ENCODE measurements around the gene UBASH3B.

UBASH3B gene

GRCh38 chr11:122791411-122791810 is 135.9 kb downstream of the UBASH3B start:
- no peak overlapping the region for H3K4me3 ChIP-seq (ENCODE audit: low read depth, low read length)
- TF ChIP-seq, protein P1, sequence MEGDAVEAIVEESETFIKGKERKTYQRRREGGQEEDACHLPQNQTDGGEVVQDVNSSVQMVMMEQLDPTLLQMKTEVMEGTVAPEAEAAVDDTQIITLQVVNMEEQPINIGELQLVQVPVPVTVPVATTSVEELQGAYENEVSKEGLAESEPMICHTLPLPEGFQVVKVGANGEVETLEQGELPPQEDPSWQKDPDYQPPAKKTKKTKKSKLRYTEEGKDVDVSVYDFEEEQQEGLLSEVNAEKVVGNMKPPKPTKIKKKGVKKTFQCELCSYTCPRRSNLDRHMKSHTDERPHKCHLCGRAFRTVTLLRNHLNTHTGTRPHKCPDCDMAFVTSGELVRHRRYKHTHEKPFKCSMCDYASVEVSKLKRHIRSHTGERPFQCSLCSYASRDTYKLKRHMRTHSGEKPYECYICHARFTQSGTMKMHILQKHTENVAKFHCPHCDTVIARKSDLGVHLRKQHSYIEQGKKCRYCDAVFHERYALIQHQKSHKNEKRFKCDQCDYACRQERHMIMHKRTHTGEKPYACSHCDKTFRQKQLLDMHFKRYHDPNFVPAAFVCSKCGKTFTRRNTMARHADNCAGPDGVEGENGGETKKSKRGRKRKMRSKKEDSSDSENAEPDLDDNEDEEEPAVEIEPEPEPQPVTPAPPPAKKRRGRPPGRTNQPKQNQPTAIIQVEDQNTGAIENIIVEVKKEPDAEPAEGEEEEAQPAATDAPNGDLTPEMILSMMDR (IDR thresholded peaks at IDR 0.05; ENCODE audit: control insufficient read depth, extremely low read depth, insufficient read depth) = no peak
- no peak for DNase-seq (ENCODE audit: low read depth)

GRCh38 chr11:122791836-122792235 is 136.3 kb downstream of the UBASH3B start:
- H3K4me3 ChIP-seq (ENCODE audit: low read depth, low read length) = no peak overlapping the region
- TF ChIP-seq, protein P1 (IDR thresholded peaks at IDR 0.05; ENCODE audit: control insufficient read depth, extremely low read depth, insufficient read depth) = no peak
- no peak for DNase-seq (ENCODE audit: low read depth)

GRCh38 chr11:122793515-122793914 is 138.0 kb downstream of the UBASH3B start:
- H3K4me3 ChIP-seq (ENCODE audit: low read depth, low read length) = no peak overlapping the region
- no peak for DNase-seq (ENCODE audit: low read depth)
- TF ChIP-seq, protein P1 (IDR thresholded peaks at IDR 0.05; ENCODE audit: control insufficient read depth, extremely low read depth, insufficient read depth) = no peak

- no peak overlapping the region for H3K4me3 ChIP-seq (ENCODE audit: low read depth, low read length)
- no peak for DNase-seq (ENCODE audit: low read depth)
- TF ChIP-seq, protein P1 (IDR thresholded peaks at IDR 0.05; ENCODE audit: control insufficient read depth, extremely low read depth, insufficient read depth) = no peak
Observed at GRCh38 chr11:122795307-122795706, 139.8 kb downstream of the UBASH3B start.

- DNase-seq (ENCODE audit: low read depth) = no peak
- TF ChIP-seq, protein P1 (IDR thresholded peaks at IDR 0.05; ENCODE audit: control insufficient read depth, extremely low read depth, insufficient read depth) = peak; percentile 78
- no peak overlapping the region for H3K4me3 ChIP-seq (ENCODE audit: low read depth, low read length)
Observed at GRCh38 chr11:122796128-122796717, 140.7 kb downstream of the UBASH3B start.

GRCh38 chr11:122797651-122798050 is 142.1 kb downstream of the UBASH3B start:
- H3K4me3 ChIP-seq (ENCODE audit: low read depth, low read length) = no peak overlapping the region
- DNase-seq (ENCODE audit: low read depth) = no peak
- TF ChIP-seq, protein P1 (IDR thresholded peaks at IDR 0.05; ENCODE audit: control insufficient read depth, extremely low read depth, insufficient read depth) = no peak
